ENCODE measurements around the gene FAM168A.

Gene FAM168A

DNA sequence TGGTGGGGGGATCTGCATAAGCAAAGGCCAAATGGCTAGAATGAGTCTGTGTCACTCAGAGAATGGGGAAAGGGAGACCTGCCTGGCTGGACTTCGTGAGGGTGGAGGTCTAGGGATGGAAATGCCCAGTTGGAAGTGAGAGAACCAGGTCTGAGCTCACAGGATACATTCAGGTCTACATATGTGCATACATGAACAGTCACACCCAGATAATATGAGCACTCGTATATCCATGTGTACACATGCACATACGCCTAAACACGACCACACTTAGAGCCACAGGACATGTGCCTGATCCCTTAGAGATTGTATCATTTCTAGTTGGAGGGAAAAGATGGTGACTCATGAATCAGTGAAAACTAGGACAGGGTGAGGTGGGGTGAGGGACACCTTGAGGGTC lies 242.8 kb downstream of the FAM168A start:
- no peak for DNase-seq (ENCODE audit: extremely low read depth in 1 of 2, low read depth in 1 of 2)

DNA sequence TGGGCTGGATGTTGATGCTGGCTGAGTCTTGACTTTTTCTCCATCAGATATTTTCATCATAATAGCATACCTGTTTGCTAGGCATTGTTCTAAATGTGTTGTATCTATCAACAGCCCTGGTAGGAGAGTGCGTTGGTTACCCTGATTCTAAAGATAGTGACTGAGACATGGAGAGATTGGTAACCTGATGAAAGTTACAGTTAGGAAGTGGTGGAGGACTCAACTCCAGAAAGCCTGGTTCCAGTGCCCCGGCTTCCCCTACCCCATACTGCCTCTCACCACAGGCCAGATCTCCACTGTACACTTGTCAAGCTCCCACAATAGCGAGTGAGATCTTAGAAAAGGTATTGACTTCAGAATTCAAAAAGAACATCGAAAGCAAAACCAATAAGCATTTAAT lies 244.5 kb downstream of the FAM168A start:
- DNase-seq (ENCODE audit: extremely low read depth in 1 of 2, low read depth in 1 of 2), result no peak

DNA sequence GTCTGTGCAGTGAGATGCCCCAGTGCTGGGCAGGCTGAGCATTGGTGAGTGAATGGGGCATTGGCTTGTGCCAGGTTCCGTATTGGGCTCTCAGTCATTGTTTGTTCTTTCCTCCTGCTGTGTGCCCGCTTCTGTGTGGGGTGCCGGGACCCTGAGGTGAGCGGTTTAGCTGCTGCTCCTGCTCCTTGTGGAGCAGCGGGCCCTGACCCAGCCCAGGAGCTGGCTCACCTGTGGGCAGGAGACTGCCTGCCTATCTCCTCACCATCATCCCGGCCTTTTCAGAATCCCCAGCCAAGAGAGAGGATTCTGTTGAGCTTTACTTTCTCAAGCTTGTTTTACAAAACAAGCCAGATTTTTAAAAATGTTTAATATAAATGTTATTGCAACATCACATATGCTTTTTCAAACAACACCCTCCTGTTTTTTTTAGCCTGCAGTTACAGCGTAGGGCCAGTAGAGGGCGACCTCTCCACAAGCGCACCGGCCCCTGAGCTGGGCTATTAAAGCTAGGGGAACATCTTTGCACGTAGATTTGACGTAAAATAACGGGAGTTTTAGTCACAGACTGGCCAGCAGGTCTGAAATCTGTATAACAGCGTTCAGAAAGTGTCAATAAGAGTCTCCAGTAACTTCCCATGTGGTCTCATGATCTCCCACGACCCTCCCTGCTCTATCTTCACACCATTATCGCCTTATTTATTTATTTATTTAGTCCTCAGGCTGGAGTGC lies 246.8 kb downstream of the FAM168A start:
- peak; percentile 16 to 35 for DNase-seq (ENCODE audit: extremely low read depth in 1 of 2, low read depth in 1 of 2)
